ENCODE data around the gene ZRSR2. TPM values are rescaled to one million over a fixed set of nuclear protein-coding genes. Genes with fewer than 3 reads are reported as not detected.

The ZRSR2 gene
- total RNA-seq, 4 donors from 2014 or later: 5.3 to 263 (median 12.4) TPM; not detected in 1

- no peak for TF ChIP-seq EP300 (IDR thresholded peaks at IDR 0.05; ENCODE audit: low read depth)
- TF ChIP-seq POLR2A (IDR thresholded peaks at IDR 0.05): no peak
- no peak for TF ChIP-seq CTCF (IDR thresholded peaks at IDR 0.05)
- TF ChIP-seq POLR2AphosphoS5 (IDR thresholded peaks at IDR 0.05): no peak
- in situ Hi-C loops (cut with MboI; ENCODE audit: low pct_ligation_motif_present in 1 of 4, low pct_unique_long_range_greater_than_20kb in 1 of 4, low sequenced_read_pairs in 3 of 4) (no loop called here), intact Hi-C loops (cut with DNase I; ENCODE audit: low total_unique reads) (no loop called here)
- H3K4me1 ChIP-seq: no peaks in the 10 kb centered on the region
- no peak overlapping the region for H3K27ac ChIP-seq
- H3K9me3 ChIP-seq: no peaks in the 10 kb centered on the region
- no peaks in the 10 kb centered on the region for H3K27me3 ChIP-seq
- no peak overlapping the region for H3K4me3 ChIP-seq
- no peaks in the 10 kb centered on the region for H3K36me3 ChIP-seq
- no peak for DNase-seq
Observed at GRCh38 chrX:15864629-15865028, 74.3 kb downstream of the ZRSR2 start.

- Histone ChIP-seq H3K27me3 (no peaks in the 10 kb centered on the region), H3K36me3 (no peaks in the 10 kb centered on the region), H3K4me1 (no peaks in the 10 kb centered on the region), H3K4me3 (no peak overlapping the region), H3K9me3 (no peaks in the 10 kb centered on the region), H3K27ac (no peak overlapping the region)
- intact Hi-C loops (cut with DNase I; ENCODE audit: low total_unique reads) (no loop called here), in situ Hi-C loops (cut with MboI; ENCODE audit: low pct_ligation_motif_present in 1 of 4, low pct_unique_long_range_greater_than_20kb in 1 of 4, low sequenced_read_pairs in 3 of 4) (no loop called here)
- TF ChIP-seq POLR2AphosphoS5 (IDR thresholded peaks at IDR 0.05): no peak
- no peak for TF ChIP-seq CTCF (IDR thresholded peaks at IDR 0.05)
- TF ChIP-seq EP300 (IDR thresholded peaks at IDR 0.05; ENCODE audit: low read depth): no peak
- no peak for TF ChIP-seq POLR2A (IDR thresholded peaks at IDR 0.05)
- DNase-seq: no peak
- 75% methylated on average over 3 of the region's 3 CpGs; no CpG with 5 or more reads in 1 of the 2 donors for WGBS, 2 donors (ENCODE audit: low coverage in 1 of 2)
Observed at GRCh38 chrX:15866147-15866546, 75.9 kb downstream of the ZRSR2 start.

GRCh38 chrX:15869695-15870094 is 79.4 kb downstream of the ZRSR2 start:
- no peaks in the 10 kb centered on the region for H3K27me3 ChIP-seq

GRCh38 chrX:15870310-15870709 is 80.0 kb downstream of the ZRSR2 start:
- in situ Hi-C loops (cut with MboI; ENCODE audit: low pct_ligation_motif_present in 1 of 4, low pct_unique_long_range_greater_than_20kb in 1 of 4, low sequenced_read_pairs in 3 of 4): no loop called here
- WGBS, 2 donors (ENCODE audit: low coverage in 1 of 2): 75 to 80% methylated on average over 1 to 4 of the region's 4 CpGs
- Histone ChIP-seq H3K4me1 (no peaks in the 10 kb centered on the region), H3K9me3 (no peaks in the 10 kb centered on the region), H3K4me3 (no peak overlapping the region), H3K27ac (no peak overlapping the region), H3K36me3 (no peaks in the 10 kb centered on the region), H3K27me3 (no peaks in the 10 kb centered on the region)
- intact Hi-C loops (cut with DNase I; ENCODE audit: low total_unique reads): no loop called here
- TF ChIP-seq POLR2AphosphoS5 (IDR thresholded peaks at IDR 0.05): no peak
- no peak for TF ChIP-seq CTCF (IDR thresholded peaks at IDR 0.05)
- TF ChIP-seq EP300 (IDR thresholded peaks at IDR 0.05; ENCODE audit: low read depth): no peak
- TF ChIP-seq POLR2A (IDR thresholded peaks at IDR 0.05): no peak
- no peak for DNase-seq

More at GRCh38 chrX:15869695-15870094, 79.4 kb downstream of the ZRSR2 start:
- Histone ChIP-seq H3K36me3 (no peaks in the 10 kb centered on the region), H3K4me1 (no peaks in the 10 kb centered on the region), H3K9me3 (no peaks in the 10 kb centered on the region), H3K4me3 (no peak overlapping the region), H3K27ac (no peak overlapping the region)
- DNase-seq: no peak
- intact Hi-C loops (cut with DNase I; ENCODE audit: low total_unique reads) (no loop called here), in situ Hi-C loops (cut with MboI; ENCODE audit: low pct_ligation_motif_present in 1 of 4, low pct_unique_long_range_greater_than_20kb in 1 of 4, low sequenced_read_pairs in 3 of 4) (no loop called here)
- 96% methylated on average over 4 of the region's 4 CpGs; no CpG with 5 or more reads in 1 of the 2 donors for WGBS, 2 donors (ENCODE audit: low coverage in 1 of 2)
- TF ChIP-seq EP300 (IDR thresholded peaks at IDR 0.05; ENCODE audit: low read depth) (no peak), POLR2AphosphoS5 (IDR thresholded peaks at IDR 0.05) (no peak), POLR2A (IDR thresholded peaks at IDR 0.05) (no peak), CTCF (IDR thresholded peaks at IDR 0.05) (no peak)

Other genes starting within 250 kb of the ZRSR2 start
- 10 to 100 TPM; 10.5 to 50.4 (median 32.1) TPM for gene ACE2, start 189.5 kb upstream of the ZRSR2 start, total RNA-seq
- gene CLTRN, start 125.7 kb upstream of the ZRSR2 start, total RNA-seq: under 1 TPM in 1 of 4 donors, not detected in 3; 0.48 TPM
- gene CA5B, start 52.2 kb upstream of the ZRSR2 start, total RNA-seq: 10 to 100 TPM in 1 of 4 donors, 1 to 10 TPM in 3; 1.1 to 69.3 (median 4.7) TPM
- gene AP1S2, start 64.3 kb downstream of the ZRSR2 start, total RNA-seq: 10 to 100 TPM; 26.2 to 27.6 (median 26.7) TPM